Hematopoietic multipotent progenitor cell treated with erythropoietin and hydrocortisone succinate and interleukin-3 and kit ligand, for 17 days (in vitro differentiated cells): ENCODE measurements around the gene ZFY.
"Not testable (repeated sequence)": the region's sequence is repeated elsewhere in the genome, so short reads cannot be mapped to it uniquely, and the experiment has no call there.

ENCODE experiments used
- DNase-seq: peaks from one replicate; pipeline ENCODE4 v3.0.0-alpha.2; 2015; ENCODE audit warnings: low spot score

ZFY gene

GRCh38 chrY:2973110-2973751, 38.0 kb downstream of the ZFY start:
- no peak for DNase-seq

DNA sequence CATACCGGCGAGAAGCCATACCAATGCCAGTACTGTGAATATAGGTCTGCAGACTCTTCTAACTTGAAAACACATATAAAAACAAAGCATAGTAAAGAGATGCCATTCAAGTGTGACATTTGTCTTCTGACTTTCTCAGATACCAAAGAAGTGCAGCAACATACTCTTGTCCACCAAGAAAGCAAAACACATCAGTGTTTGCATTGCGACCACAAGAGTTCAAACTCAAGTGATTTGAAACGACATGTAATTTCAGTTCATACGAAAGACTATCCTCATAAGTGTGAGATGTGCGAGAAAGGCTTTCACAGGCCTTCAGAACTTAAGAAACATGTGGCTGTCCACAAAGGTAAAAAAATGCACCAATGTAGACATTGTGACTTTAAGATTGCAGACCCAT, 44.1 kb downstream of the ZFY start:
- DNase-seq, result no peak

- DNase-seq, result no peak
Observed at GRCh38 chrY:2984491-2984890, 49.3 kb downstream of the ZFY start.

DNA sequence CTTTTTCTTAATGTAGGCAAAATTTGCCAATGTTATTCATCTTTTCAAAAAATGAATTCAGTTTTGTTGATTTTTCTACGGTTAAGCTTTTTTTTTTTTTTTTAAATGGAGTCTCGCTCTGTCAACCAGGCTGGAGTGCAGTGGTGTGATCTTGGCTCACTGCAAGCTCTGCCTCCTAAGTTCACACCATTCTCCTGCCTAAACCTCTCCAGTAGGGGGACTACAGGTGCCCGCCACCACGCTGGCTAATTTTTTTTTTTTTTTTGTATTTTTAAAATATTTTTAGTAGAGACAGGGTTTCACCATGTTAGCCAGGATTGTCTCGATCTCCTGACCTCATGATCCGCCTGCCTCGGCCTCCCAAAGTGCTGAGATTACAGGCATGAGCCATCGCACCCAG, 52.0 kb downstream of the ZFY start:
- DNase-seq, result not testable (repeated sequence)

DNA sequence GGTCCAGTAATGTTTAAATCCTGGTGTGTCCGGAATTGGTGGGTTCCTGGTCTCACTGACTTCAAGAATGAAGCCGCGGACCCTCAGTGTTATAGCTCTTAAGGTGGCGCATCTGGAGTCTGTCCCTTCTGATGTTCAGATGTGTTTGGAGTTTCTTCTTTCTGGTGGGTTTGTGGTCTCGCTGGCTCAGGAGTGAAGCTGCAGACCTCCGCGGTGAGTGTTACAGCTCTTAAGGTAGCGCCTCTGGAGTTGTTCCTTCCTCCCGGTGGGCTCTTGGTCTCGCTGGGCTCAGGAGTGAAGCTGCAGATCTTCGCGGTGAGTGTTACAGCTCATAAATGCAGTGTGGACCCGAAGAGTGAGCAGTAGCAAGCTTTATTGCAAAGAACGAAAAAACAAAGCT, 62.2 kb downstream of the ZFY start:
- not testable (repeated sequence) for DNase-seq

GRCh38 chrY:3002190-3002589, 67.0 kb downstream of the ZFY start:
- DNase-seq, result peak; percentile 57

DNA sequence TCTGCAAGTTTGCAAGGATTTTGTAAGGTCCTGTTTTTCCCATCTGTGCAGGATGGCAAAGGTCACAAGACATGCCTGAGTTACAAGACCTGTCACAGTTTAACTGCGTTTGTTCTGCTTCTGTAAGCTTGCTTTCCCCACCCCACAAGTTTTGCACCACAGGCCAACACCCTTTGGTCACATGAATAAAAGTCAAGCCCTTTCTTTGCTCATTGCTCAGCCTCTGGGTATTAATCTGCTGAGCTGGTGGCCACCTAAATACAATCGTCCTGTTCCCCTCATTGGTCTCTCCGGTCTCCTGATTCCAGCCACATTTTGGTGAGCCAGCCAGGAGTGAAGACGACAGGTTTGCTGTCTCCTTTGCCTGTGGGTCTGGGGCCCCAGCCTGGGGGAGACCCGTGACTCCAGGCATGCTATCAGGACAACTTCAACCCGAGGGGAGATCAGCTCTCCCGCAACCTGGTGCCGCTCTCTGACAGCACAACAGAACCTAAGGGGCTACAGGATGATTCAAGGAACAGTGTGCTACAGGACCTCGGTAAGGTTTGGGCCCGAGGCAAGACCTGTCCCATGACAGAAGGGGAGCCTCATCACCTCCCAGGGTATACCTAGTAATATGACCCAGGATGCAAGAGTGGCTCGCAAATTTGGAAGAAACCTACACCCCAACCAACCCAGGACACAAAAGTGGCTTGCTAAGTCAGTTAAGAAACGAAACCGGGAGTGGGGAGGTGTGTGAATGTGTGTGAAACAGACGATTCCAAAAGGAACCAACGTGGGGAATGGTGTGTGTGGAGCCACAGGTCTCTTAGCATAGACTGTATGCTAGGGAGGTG, 67.7 kb downstream of the ZFY start:
- DNase-seq, result peak; percentile 54

DNA sequence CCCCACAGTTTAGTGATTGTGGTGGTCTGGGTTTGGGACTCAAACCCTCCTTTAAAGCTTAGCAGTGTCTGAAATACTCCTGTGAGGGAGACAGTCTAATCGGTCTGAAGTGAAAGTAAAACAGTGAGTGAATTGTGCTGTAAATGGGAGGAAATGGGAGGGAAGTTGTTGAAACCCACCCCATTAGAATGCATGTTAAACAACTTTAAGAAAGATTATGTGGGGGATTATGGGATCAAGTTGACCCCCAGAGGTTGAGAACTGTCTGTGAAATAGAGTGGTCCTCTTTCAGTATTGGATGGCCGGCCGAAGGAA, 68.3 kb downstream of the ZFY start:
- DNase-seq, result no peak

DNA sequence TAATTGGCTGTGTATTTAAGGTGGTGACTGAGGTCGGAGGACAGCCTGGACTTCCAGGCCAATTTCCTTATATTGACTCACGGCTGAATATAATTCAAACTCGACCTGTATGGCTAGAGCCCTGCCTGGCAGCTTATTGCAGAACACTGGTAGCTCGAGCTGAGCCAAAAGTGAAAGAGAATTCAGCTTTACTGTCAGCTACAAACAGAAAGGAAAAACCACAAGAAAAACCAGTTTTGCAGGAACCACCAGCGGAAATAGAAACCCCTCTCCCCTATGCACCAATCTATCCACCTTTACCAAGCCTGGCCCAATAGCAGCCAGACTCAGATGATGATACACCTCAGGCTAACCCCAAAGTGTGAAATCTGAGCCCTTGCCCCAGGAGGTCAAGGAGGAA, 68.7 kb downstream of the ZFY start:
- DNase-seq, result peak; percentile 40

GRCh38 chrY:3006031-3006430, 70.8 kb downstream of the ZFY start:
- not testable (repeated sequence) for DNase-seq

GRCh38 chrY:3007967-3008366, 72.8 kb downstream of the ZFY start:
- DNase-seq, result no peak

DNA sequence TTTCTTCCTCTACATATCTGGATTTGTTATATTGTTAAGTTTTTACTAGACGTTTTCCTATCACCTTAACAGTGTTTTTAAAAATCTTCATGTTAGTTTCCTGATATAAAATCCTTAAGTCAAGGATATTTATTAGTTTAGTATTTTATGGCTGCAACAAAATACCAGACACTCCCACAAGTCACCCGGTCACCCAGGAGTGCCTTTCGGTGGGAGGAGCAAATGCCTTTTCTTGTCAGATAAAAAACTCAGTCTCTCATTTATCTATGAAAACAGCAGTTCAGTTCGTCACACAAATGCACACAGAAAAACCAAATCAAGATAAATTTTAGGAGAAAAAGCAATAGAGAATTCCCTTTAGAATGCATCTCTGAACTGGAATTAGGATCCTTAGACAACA, 77.0 kb downstream of the ZFY start:
- peak; percentile 58 for DNase-seq

DNA sequence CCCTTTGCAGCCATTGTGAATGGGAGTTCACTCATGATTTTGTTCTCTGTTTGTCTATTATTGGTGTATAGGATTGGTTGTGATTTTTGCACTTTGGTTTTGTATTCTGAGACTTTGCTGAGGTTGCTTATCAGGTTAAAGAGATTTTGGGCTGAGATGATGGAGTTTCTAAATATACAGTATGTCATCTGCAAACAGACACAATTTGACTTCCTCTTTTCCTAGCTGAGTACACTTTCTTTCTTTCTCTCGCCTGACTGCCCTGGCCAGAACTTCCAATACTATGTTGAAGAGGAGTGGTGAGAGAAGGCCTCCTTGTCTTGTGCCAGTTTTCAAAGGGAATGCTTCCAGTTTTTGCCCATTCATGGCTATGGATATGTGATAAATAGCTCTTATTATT, 81.4 kb downstream of the ZFY start:
- no peak for DNase-seq

GRCh38 chrY:3018546-3018945, 83.4 kb downstream of the ZFY start:
- no peak for DNase-seq

- no peak for DNase-seq
Observed at GRCh38 chrY:3019584-3019983, 84.4 kb downstream of the ZFY start.

DNA sequence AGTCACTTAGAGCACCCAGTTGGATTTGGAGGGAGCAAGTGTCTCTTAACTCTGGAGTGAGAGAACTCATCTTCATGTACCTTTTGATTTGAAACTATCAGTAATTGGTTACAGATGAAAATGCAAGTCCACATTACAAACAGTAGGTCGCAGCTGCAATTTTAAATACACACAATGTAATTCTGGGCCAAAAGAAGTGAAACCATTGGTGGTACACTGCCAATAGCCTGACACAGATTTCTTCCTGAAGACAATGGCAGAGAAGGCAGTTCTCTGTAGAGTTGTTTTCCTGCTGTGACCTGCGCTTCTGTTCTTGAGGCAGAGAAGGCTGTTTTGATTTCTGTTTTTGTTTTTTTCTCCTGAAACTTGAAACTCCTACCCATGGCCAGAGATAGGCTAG, 86.0 kb downstream of the ZFY start:
- DNase-seq, result no peak

DNA sequence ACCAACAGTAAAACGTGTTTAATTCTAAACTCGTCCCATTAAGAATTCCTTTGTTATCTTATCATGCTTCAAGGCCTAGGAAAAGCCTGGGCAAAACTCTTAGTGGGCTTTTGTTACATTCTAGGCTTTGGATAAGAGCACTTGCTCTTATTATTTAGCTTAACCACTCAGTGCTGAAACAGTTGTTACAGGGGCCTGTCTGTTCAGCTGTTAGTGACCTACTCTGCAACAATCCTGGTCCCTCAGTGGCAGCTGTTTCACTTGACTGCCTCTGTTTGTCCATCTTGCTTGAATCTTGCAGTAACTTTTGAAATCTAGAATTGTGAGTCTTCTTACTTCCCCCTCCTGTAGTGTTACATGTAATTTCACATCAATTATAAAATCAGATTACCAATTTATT, 88.4 kb downstream of the ZFY start:
- DNase-seq, result no peak

- no peak for DNase-seq
Observed at GRCh38 chrY:3025357-3025756, 90.2 kb downstream of the ZFY start.
